HCT116 (cell line): ENCODE data around the gene ALDOA. TPM values are rescaled to one million over a fixed set of nuclear protein-coding genes. Genes with fewer than 3 reads are reported as not detected.

ENCODE experiments used
- ATAC-seq: fragments of 200-7000 bp; cut with Tn5 transposase; 2 replicates; pipeline ENCODE4 v1.9.1; 2020; ENCODE audit warnings: mild to moderate bottlenecking, moderate library complexity
- BruUV-seq: library from RNA; stranded (reverse); fragments of 400-500 nt; replicated peaks from 2 replicates; lab custom pipeline; 2021; lab: Mats Ljungman, UMichigan
- CTCF ChIA-PET: fragments of 300-600 bp; sonication (Branson Sonifier 250); formaldehyde crosslinking; loops from one replicate; lab custom pipeline; 2021; ENCODE audit warnings: antibody characterized with exemption; lab: Charles Lee
- POLR2A ChIA-PET: fragments of 300-600, 350-600 bp; sonication (Branson Sonifier 250); formaldehyde crosslinking; loops from one replicate; lab custom pipeline; 2021; ENCODE audit warnings: antibody characterized with exemption; lab: Charles Lee
- RAD21 ChIA-PET, 2 experiments: fragments of 300-600 bp; sonication (Branson Sonifier 250); formaldehyde crosslinking; loops; one replicate each; lab custom pipeline; 2023; ENCODE audit warnings: low total read pairs in 2 of 2; ENCODE audit not compliant: uncharacterized antibody in 2 of 2, unreplicated experiment in 2 of 2, low non-redundant PET in 1 of 2; lab: Charles Lee
- DNase-seq: peaks from one replicate; pipeline ENCODE4 v3.0.0-alpha.2; 2010; ENCODE audit warnings: low read depth, low spot score
- H2AFZ ChIP-seq: fragments of 200-600 bp; shearing (Covaris generic), sonication (generic); 2 replicates; pipeline ENCODE4 v1.6.1; 2017; ENCODE audit warnings: low read depth, mixed run types, mixed read lengths, antibody characterized with exemption, low read length; ENCODE audit not compliant: poor library complexity, severe bottlenecking
- H3K27ac ChIP-seq: 2 replicates; pipeline ENCODE4 v1.5.1; 2012; ENCODE audit warnings: low read depth, low read length
- H3K27me3 ChIP-seq: fragments of 200-600 bp; sonication (generic); 2 replicates; pipeline ENCODE4 v1.6.1; 2016; ENCODE audit warnings: mixed run types, low read length, mixed read lengths; ENCODE audit not compliant: insufficient read depth
- H3K36me3 ChIP-seq, 2 experiments: fragments of 200-500 bp in 1 of 2; fragments of 200-600 bp in 1 of 2; sonication (Bioruptor generic) in 1 of 2; sonication (generic) in 1 of 2; 2 replicates each; pipeline versions ENCODE4 v1.5.1 to v1.6.1; 2014 to 2016; ENCODE audit warnings: low read length in 2 of 2, inconsistent platforms in 1 of 2, mixed read lengths in 1 of 2, mixed run types in 1 of 2; ENCODE audit not compliant: insufficient read depth in 2 of 2, control insufficient read depth in 1 of 2
- H3K4me1 ChIP-seq, 2 experiments: fragments of 200-600 bp in 1 of 2; sonication (generic) in 1 of 2; 2 replicates each; pipeline versions ENCODE4 v1.5.1 to v1.6.1; 2012 to 2017; ENCODE audit warnings: low read length in 2 of 2, inconsistent platforms in 1 of 2, mild to moderate bottlenecking in 1 of 2, mixed read lengths in 1 of 2, mixed run types in 1 of 2, moderate library complexity in 1 of 2; ENCODE audit not compliant: insufficient read depth in 2 of 2, control insufficient read depth in 1 of 2
- H3K4me2 ChIP-seq: fragments of 200-600 bp; sonication (generic); 2 replicates; pipeline ENCODE4 v1.6.1; 2017; ENCODE audit warnings: mixed run types, low read length, mixed read lengths
- H3K4me3 ChIP-seq, 2 experiments: fragments of 200-600 bp in 1 of 2; sonication (generic) in 1 of 2; replicated peaks in 1 of 2; 2 replicates each; pipeline ENCODE4 v1.5.1; 2011 to 2016; ENCODE audit warnings: low read length in 2 of 2, control low read depth in 1 of 2, low read depth in 1 of 2, mild to moderate bottlenecking in 1 of 2, mixed read lengths in 1 of 2, mixed run types in 1 of 2
- H3K79me2 ChIP-seq: fragments of 200-600 bp; sonication (generic); 2 replicates; pipeline ENCODE4 v1.6.1; 2017; ENCODE audit warnings: mild to moderate bottlenecking, mixed run types, low read length, moderate library complexity, mixed read lengths; ENCODE audit not compliant: insufficient read depth
- H3K9ac ChIP-seq: fragments of 200-600 bp; sonication (generic); 2 replicates; pipeline ENCODE4 v1.6.1; 2016; ENCODE audit warnings: low read length, mixed read lengths
- H3K9me2 ChIP-seq: fragments of 200-600 bp; sonication (generic), shearing (Covaris generic); 2 replicates; pipeline ENCODE4 v1.6.1; 2017; ENCODE audit warnings: mixed run types, mild to moderate bottlenecking, moderate library complexity; ENCODE audit not compliant: insufficient read depth
- H3K9me3 ChIP-seq, 2 experiments: fragments of 200-500 bp in 1 of 2; fragments of 200-600 bp in 1 of 2; sonication (Bioruptor generic) in 1 of 2; sonication (generic) in 1 of 2; 2 replicates each; pipeline ENCODE4 v1.6.1; 2014 to 2017; ENCODE audit warnings: low read length in 2 of 2, mixed read lengths in 2 of 2, inconsistent platforms in 1 of 2, low read depth in 1 of 2, mild to moderate bottlenecking in 1 of 2, mixed run types in 1 of 2, moderate library complexity in 1 of 2; ENCODE audit not compliant: control insufficient read depth in 1 of 2, insufficient read depth in 1 of 2
- H4K20me1 ChIP-seq: fragments of 200-600 bp; sonication (generic), shearing (Covaris generic); 2 replicates; pipeline ENCODE4 v1.6.1; 2017; ENCODE audit warnings: mixed run types, mild to moderate bottlenecking, moderate library complexity; ENCODE audit not compliant: insufficient read depth
- JUND ChIP-seq: IDR thresholded peaks from 2 replicates; pipeline ENCODE4 v1.6.1; 2012
- RAD21 ChIP-seq: IDR thresholded peaks from 2 replicates; pipeline ENCODE4 v1.6.1; 2012; ENCODE audit warnings: low read depth, mild to moderate bottlenecking
- ZFX ChIP-seq: fragments of 450-650 bp; IDR thresholded peaks from 2 replicates; pipeline ENCODE4 v1.6.1; 2017
- ZNF274 ChIP-seq: fragments of 200-500 bp; sonication (Bioruptor generic); IDR thresholded peaks from 2 replicates; pipeline ENCODE4 v1.6.1; 2014; ENCODE audit warnings: mild to moderate bottlenecking, low read depth, low read length, inconsistent platforms
- intact Hi-C: fragments of 100-400 bp; cut with micrococcal nuclease; formaldehyde crosslinking; loops from 2 replicates; pipeline ENCODE4 v1.10.0; 2022
- total RNA-seq: library from RNA; stranded (reverse); gene quantifications from one replicate; pipeline ENCODE4 v1.2.1, GENCODE V29; 2021; ENCODE audit not compliant: unreplicated experiment
- TF ChIP-seq, protein P1 (sequence below): IDR thresholded peaks from 2 replicates; pipeline ENCODE4 v1.6.1; 2012
- TF ChIP-seq, protein P2 (sequence below): IDR thresholded peaks from 2 replicates; pipeline ENCODE4 v1.6.1; 2011; ENCODE audit warnings: mild to moderate bottlenecking, low read length, moderate library complexity; ENCODE audit not compliant: insufficient replicate concordance; ENCODE audit errors: extremely low read depth
- TF ChIP-seq, protein P3 (sequence below): IDR thresholded peaks from 2 replicates; pipeline ENCODE4 v1.6.1; 2012

ALDOA gene
- total RNA-seq, 1 experiment from 2014 or later, result 2,423 TPM

DNA sequence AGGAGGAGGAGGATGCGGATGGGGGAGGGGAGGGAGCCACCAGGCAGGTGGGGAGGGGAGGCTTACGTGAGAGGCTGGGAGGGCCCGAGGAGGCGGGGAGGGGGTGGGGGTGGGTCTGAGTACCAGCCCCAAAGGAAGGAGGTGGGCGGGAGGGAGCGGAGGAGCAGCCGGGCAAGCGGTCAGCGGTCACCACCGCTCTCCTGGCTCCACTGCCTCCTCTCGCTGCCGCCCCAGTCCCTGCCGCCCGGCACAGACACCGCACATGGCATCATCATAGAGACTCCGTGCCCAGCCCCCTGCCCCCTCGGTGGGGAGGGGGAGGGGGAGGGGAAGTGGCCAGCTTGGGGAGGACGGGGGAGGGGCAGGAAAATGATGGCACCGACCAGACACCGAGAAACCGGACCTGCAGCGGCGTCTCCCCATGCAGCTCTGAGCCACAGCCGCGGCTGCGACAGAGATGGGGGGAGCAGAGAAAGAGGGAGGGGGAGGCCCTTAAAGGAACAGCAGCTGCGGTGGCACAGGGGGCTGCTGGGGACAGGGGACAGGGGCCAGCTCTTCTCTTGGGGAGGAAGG, 34.6 kb upstream of the ALDOA start, which contains the start of gene TLCD3B:
TSS of gene TLCD3B (minus strand) at position 431 of the 573 bp plus-strand sequence. CDS start 744 bp downstream, outside the sequence.
- intact Hi-C loops, result no loop called here
- Histone ChIP-seq H3K9me2 (no peaks in the 10 kb centered on the region), H3K79me2 (no peaks in the 10 kb centered on the region), H3K36me3 (no peaks in the 10 kb centered on the region), H3K4me2 (no peak within 1 kb of the TSS), H2AFZ (no peak within 1 kb of the TSS), H3K27me3 (no peaks in the 10 kb centered on the region), H4K20me1 (no peaks in the 10 kb centered on the region), H3K9me3 (no peaks in the 10 kb centered on the region), H3K4me1 (peaks cover 0 to 5% of the 10 kb centered on the region in 2 experiments; a peak in 2 of 4 replicates), H3K4me3 (no peak within 1 kb of the TSS), H3K9ac (no peak within 1 kb of the TSS), H3K27ac (no peak within 1 kb of the TSS)
- CTCF ChIA-PET, result interaction anchor here (1.0 to 2.6 kb wide), 4 partner anchors 13 to 331 kb away, joined by 3 to 34 read pairs (median 8); partner anchors contain the start of gene PAGR1
- POLR2A ChIA-PET, result interaction anchor here (0.6 kb wide), 1 partner anchor 204 kb away, joined by 3 read pairs; no protein-coding TSS in a partner anchor
- RAD21 ChIA-PET, result interaction anchor here in 1 of 2 experiments (0.7 to 2.5 kb wide), 2 partner anchors 147 to 331 kb away, joined by 3 to 8 read pairs; no protein-coding TSS in a partner anchor
- no peak for TF ChIP-seq JUND
- TF ChIP-seq, protein P1, sequence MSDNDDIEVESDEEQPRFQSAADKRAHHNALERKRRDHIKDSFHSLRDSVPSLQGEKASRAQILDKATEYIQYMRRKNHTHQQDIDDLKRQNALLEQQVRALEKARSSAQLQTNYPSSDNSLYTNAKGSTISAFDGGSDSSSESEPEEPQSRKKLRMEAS, result no peak
- BruUV-seq, result no TSS peak
- DNase-seq, result no peak
- ATAC-seq, result no peak

DNA sequence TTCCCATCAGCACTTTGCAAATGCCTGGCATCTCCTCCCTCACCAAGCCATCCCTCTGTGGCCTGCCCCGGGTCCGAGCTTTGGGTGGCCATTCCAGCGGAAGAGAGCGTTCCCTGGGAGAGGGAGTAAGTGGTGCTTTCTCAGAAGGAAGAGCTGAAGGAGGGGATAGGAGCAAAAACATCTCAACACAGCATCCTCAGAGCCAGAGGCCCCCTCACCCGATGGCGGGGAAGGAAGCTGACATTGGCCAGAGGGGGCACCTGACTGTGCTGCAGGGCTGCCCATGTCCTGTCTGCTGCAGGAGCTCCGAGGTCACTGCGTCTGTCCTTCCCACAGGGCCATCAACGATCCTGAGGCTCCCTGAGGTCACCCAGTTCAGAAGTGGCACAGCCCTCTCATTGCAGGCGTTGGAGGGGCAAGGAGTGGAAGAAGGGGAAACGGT, 34.1 kb upstream of the ALDOA start:
- H3K36me3 ChIP-seq, result no peaks in the 10 kb centered on the region
- BruUV-seq, result no TSS peak
- H3K79me2 ChIP-seq, result no peaks in the 10 kb centered on the region
- H3K9me3 ChIP-seq, result no peaks in the 10 kb centered on the region
- H2AFZ ChIP-seq, result no peak overlapping the region
- intact Hi-C loops, result no loop called here
- TF ChIP-seq ZFX (no peak), ZNF274 (no peak), RAD21 (no peak)
- TF ChIP-seq, protein P1, result no peak
- TF ChIP-seq, protein P2, sequence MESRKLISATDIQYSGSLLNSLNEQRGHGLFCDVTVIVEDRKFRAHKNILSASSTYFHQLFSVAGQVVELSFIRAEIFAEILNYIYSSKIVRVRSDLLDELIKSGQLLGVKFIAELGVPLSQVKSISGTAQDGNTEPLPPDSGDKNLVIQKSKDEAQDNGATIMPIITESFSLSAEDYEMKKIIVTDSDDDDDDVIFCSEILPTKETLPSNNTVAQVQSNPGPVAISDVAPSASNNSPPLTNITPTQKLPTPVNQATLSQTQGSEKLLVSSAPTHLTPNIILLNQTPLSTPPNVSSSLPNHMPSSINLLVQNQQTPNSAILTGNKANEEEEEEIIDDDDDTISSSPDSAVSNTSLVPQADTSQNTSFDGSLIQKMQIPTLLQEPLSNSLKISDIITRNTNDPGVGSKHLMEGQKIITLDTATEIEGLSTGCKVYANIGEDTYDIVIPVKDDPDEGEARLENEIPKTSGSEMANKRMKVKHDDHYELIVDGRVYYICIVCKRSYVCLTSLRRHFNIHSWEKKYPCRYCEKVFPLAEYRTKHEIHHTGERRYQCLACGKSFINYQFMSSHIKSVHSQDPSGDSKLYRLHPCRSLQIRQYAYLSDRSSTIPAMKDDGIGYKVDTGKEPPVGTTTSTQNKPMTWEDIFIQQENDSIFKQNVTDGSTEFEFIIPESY, result no peak
- TF ChIP-seq, protein P3, sequence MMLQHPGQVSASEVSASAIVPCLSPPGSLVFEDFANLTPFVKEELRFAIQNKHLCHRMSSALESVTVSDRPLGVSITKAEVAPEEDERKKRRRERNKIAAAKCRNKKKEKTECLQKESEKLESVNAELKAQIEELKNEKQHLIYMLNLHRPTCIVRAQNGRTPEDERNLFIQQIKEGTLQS, result no peak
- DNase-seq (no peak), ATAC-seq (no peak)
- peaks cover 0 to 5% of the 10 kb centered on the region in 2 experiments; a peak in 2 of 4 replicates for H3K4me1 ChIP-seq
- RAD21 ChIA-PET, result interaction anchor here (1.4 to 2.5 kb wide), 3 partner anchors 183 to 331 kb away, joined by 3 to 11 read pairs (median 8); no protein-coding TSS in a partner anchor
- no peak overlapping the region for H3K4me2 ChIP-seq
- H3K9me2 ChIP-seq, result no peaks in the 10 kb centered on the region
- H3K27me3 ChIP-seq, result no peaks in the 10 kb centered on the region
- no peak overlapping the region for H3K9ac ChIP-seq
- CTCF ChIA-PET, result interaction anchor here (0.7 to 2.6 kb wide), 10 partner anchors 10 to 340 kb away, joined by 3 to 34 read pairs (median 6); partner anchors contain the start of genes PAGR1 and TAOK2
- no peak overlapping the region for H3K27ac ChIP-seq
- no peaks in the 10 kb centered on the region for H4K20me1 ChIP-seq
- H3K4me3 ChIP-seq, result no peak overlapping the region
- POLR2A ChIA-PET, result no interaction called here
